Measurements from ENCODE around the gene CHRNA4. TPM values are rescaled to one million over a fixed set of nuclear protein-coding genes. Genes with fewer than 3 reads are reported as not detected.

Gene CHRNA4
- total RNA-seq, 1 donor from 2014 or later = not detected

Other genes starting within 250 kb of the CHRNA4 start
- gene YTHDF1, start 145.2 kb downstream of the CHRNA4 start, total RNA-seq = 18.8 and 32.8 TPM in 2 replicates
- 0.15 TPM in 1 of 2 replicates, not detected in the other for gene BIRC7, start 125.4 kb downstream of the CHRNA4 start, total RNA-seq
- 7.5 TPM in 2 replicates for gene NKAIN4, start 106.9 kb downstream of the CHRNA4 start, total RNA-seq
- 73.5 and 74.1 TPM in 2 replicates for gene ARFGAP1, start 88.5 kb downstream of the CHRNA4 start, total RNA-seq
- gene COL20A1, start 68.2 kb downstream of the CHRNA4 start, total RNA-seq = not detected in 2 replicates
- gene KCNQ2, start 111.3 kb upstream of the CHRNA4 start, total RNA-seq = not detected in 2 replicates
- 4.5 and 29.3 TPM in 2 replicates for gene EEF1A2, start 137.7 kb upstream of the CHRNA4 start, total RNA-seq
- gene PPDPF, start 159.4 kb upstream of the CHRNA4 start, total RNA-seq = 7.3 and 49.8 TPM in 2 replicates
- gene PTK6, start 176.0 kb upstream of the CHRNA4 start, total RNA-seq = 0.05 and 0.17 TPM in 2 replicates
- gene SRMS, start 186.4 kb upstream of the CHRNA4 start, total RNA-seq = not detected in 2 replicates
- gene FNDC11, start 192.8 kb upstream of the CHRNA4 start, total RNA-seq = 0.69 and 0.85 TPM in 2 replicates
- 55.4 and 67.4 TPM in 2 replicates for gene HELZ2, start 212.9 kb upstream of the CHRNA4 start, total RNA-seq